Osteoblast (primary cell): Measurements from ENCODE around the gene TSPO. TPM values are rescaled to one million over a fixed set of nuclear protein-coding genes. Genes with fewer than 3 reads are reported as not detected.

Experiments used
- DNase-seq: peaks from one replicate; pipeline ENCODE4 v3.0.0; 2011; ENCODE audit warnings: low spot score, mixed read lengths; ENCODE audit not compliant: insufficient read length; ENCODE audit errors: missing footprints
- H2AFZ ChIP-seq: 2 replicates; pipeline ENCODE4 v1.6.0; 2011; ENCODE audit warnings: mild to moderate bottlenecking, low read length
- H3K27ac ChIP-seq: 2 replicates; pipeline ENCODE4 v1.5.1; 2011; ENCODE audit warnings: mild to moderate bottlenecking, low read depth, low read length, moderate library complexity
- H3K27me3 ChIP-seq: 2 replicates; pipeline ENCODE4 v1.6.0; 2012; ENCODE audit warnings: mild to moderate bottlenecking, control low read depth, inconsistent platforms, low read length, moderate library complexity; ENCODE audit not compliant: insufficient read depth
- H3K36me3 ChIP-seq: 2 replicates; pipeline ENCODE4 v1.5.1; 2011; ENCODE audit warnings: mild to moderate bottlenecking, low read length, control low read depth, moderate library complexity; ENCODE audit not compliant: insufficient read depth
- H3K4me1 ChIP-seq: 2 replicates; pipeline ENCODE4 v1.5.1; 2011; ENCODE audit warnings: mild to moderate bottlenecking, low read length, control low read depth, moderate library complexity; ENCODE audit not compliant: insufficient read depth
- H3K4me2 ChIP-seq: 2 replicates; pipeline ENCODE4 v1.6.0; 2011; ENCODE audit warnings: mild to moderate bottlenecking, low read length; ENCODE audit not compliant: insufficient read depth
- H3K4me3 ChIP-seq: fragments of 200-600 bp; sonication (generic); 3 replicates; pipeline ENCODE4 v1.5.1; 2012; ENCODE audit warnings: mild to moderate bottlenecking, low read length, inconsistent platforms; ENCODE audit not compliant: insufficient read depth
- H3K79me2 ChIP-seq: 2 replicates; pipeline ENCODE4 v1.6.0; 2012; ENCODE audit warnings: mild to moderate bottlenecking, low read length, control low read depth, inconsistent platforms; ENCODE audit not compliant: insufficient read depth
- H3K9me3 ChIP-seq: 2 replicates; pipeline ENCODE4 v1.5.1; 2011; ENCODE audit warnings: low read depth, low read length, control low read depth
- H4K20me1 ChIP-seq: 2 replicates; pipeline ENCODE4 v1.6.0; 2012; ENCODE audit warnings: mild to moderate bottlenecking, low read length, control low read depth; ENCODE audit not compliant: insufficient read depth
- CTCF ChIP-seq: IDR thresholded peaks from 2 replicates; pipeline ENCODE4 v1.5.1; 2011; ENCODE audit warnings: mild to moderate bottlenecking, low read depth, low read length, moderate library complexity; ENCODE audit errors: extremely low read depth
- total RNA-seq: library from RNA; depleted of rRNA; stranded (reverse); fragments of >200 nt; gene quantifications from 2 replicates; pipeline ENCODE4 v1.2.3, GENCODE V29; 2012

TSPO gene
- total RNA-seq, 1 donor = 297 TPM

- no peak overlapping the region for H3K4me2 ChIP-seq
- H3K36me3 ChIP-seq = peaks cover 29% of the 10 kb centered on the region
- H3K9me3 ChIP-seq = no peaks in the 10 kb centered on the region
- no peak for TF ChIP-seq CTCF
- no peaks in the 10 kb centered on the region for H3K4me1 ChIP-seq
- H4K20me1 ChIP-seq = no peaks in the 10 kb centered on the region
- H3K27me3 ChIP-seq = no peaks in the 10 kb centered on the region
- H3K27ac ChIP-seq = no peak overlapping the region
- no peak overlapping the region for H2AFZ ChIP-seq
- peak; percentile 57 for DNase-seq
- no peaks in the 10 kb centered on the region for H3K79me2 ChIP-seq
- no peak overlapping the region for H3K4me3 ChIP-seq
These were observed 24.7 kb downstream of the TSPO start for GRCh38 chr22:43176090-43176489.

GRCh38 chr22:43177479-43177878, 26.1 kb downstream of the TSPO start:
- Histone ChIP-seq H3K27ac (no peak overlapping the region), H3K4me2 (no peak overlapping the region), H3K4me1 (no peaks in the 10 kb centered on the region), H3K36me3 (peaks cover 25% of the 10 kb centered on the region), H2AFZ (no peak overlapping the region), H3K79me2 (no peaks in the 10 kb centered on the region), H3K9me3 (no peaks in the 10 kb centered on the region), H3K4me3 (no peak overlapping the region), H3K27me3 (no peaks in the 10 kb centered on the region), H4K20me1 (no peaks in the 10 kb centered on the region)
- TF ChIP-seq CTCF = no peak
- DNase-seq = peak; percentile 52

GRCh38 chr22:43179146-43179910, 28.0 kb downstream of the TSPO start:
- H3K4me1 ChIP-seq = no peaks in the 10 kb centered on the region
- peaks cover 12% of the 10 kb centered on the region for H3K36me3 ChIP-seq
- H3K9me3 ChIP-seq = no peaks in the 10 kb centered on the region
- H3K4me3 ChIP-seq = no peak overlapping the region
- peaks cover 5% of the 10 kb centered on the region for H3K79me2 ChIP-seq
- H3K27me3 ChIP-seq = no peaks in the 10 kb centered on the region
- DNase-seq = peak; percentile 63
- no peaks in the 10 kb centered on the region for H4K20me1 ChIP-seq
- no peak overlapping the region for H3K27ac ChIP-seq
- no peak overlapping the region for H3K4me2 ChIP-seq
- H2AFZ ChIP-seq = no peak overlapping the region
- TF ChIP-seq CTCF = no peak

GRCh38 chr22:43179911-43180195, 28.5 kb downstream of the TSPO start:
- no peaks in the 10 kb centered on the region for H3K4me1 ChIP-seq
- H3K79me2 ChIP-seq = peaks cover 5% of the 10 kb centered on the region
- no peaks in the 10 kb centered on the region for H3K9me3 ChIP-seq
- H3K4me3 ChIP-seq = no peak overlapping the region
- H3K36me3 ChIP-seq = peaks cover 12% of the 10 kb centered on the region
- no peaks in the 10 kb centered on the region for H3K27me3 ChIP-seq
- H2AFZ ChIP-seq = no peak overlapping the region
- H3K27ac ChIP-seq = no peak overlapping the region
- DNase-seq = no peak
- H3K4me2 ChIP-seq = no peak overlapping the region
- H4K20me1 ChIP-seq = no peaks in the 10 kb centered on the region
- no peak for TF ChIP-seq CTCF
